Activated naive CD4-positive, alpha-beta T cell treated with anti-CD3 and anti-CD28 coated beads for 36 hours (primary cell): ENCODE results near the gene RBM19. TPM values are rescaled to one million over a fixed set of nuclear protein-coding genes. Genes with fewer than 3 reads are reported as not detected.

ENCODE experiments used
- CTCF ChIA-PET: fragments of 350-600 bp; sonication (Branson Sonifier 250); formaldehyde crosslinking; loops from one replicate; lab custom pipeline; 2021; ENCODE audit warnings: antibody characterized with exemption; lab: Charles Lee
- DNase-seq: peaks from one replicate; pipeline ENCODE4 v3.0.0-alpha.2; 2020
- H3K27ac Mint-ChIP-seq: one replicate; pipeline ENCODE4 v1.8.0; 2021; ENCODE audit warnings: mild to moderate bottlenecking, mixed read lengths
- H3K27me3 Mint-ChIP-seq: one replicate; pipeline ENCODE4 v1.8.0; 2021; ENCODE audit warnings: low read depth, mixed read lengths
- H3K36me3 Mint-ChIP-seq: one replicate; pipeline ENCODE4 v1.8.0; 2021; ENCODE audit warnings: low read depth, mixed read lengths
- H3K4me1 Mint-ChIP-seq: one replicate; pipeline ENCODE4 v1.8.0; 2021; ENCODE audit warnings: low read depth, mixed read lengths
- H3K4me3 Mint-ChIP-seq: one replicate; pipeline ENCODE4 v1.8.0; 2021; ENCODE audit warnings: mild to moderate bottlenecking, moderate library complexity, mixed read lengths
- H3K9me3 Mint-ChIP-seq: one replicate; pipeline ENCODE4 v1.8.0; 2021; ENCODE audit warnings: mixed read lengths
- intact Hi-C: fragments of 100-400 bp; cut with micrococcal nuclease; formaldehyde crosslinking; loops from one replicate; pipeline ENCODE4 v1.15.1; 2023
- total RNA-seq, 2 experiments: library from RNA; stranded (reverse); gene quantifications; one replicate each; pipeline ENCODE4 v1.2.3, GENCODE V29; 2021

The RBM19 gene
- total RNA-seq, 2 experiments from 2014 or later: 89.0 to 96.2 TPM

DNA sequence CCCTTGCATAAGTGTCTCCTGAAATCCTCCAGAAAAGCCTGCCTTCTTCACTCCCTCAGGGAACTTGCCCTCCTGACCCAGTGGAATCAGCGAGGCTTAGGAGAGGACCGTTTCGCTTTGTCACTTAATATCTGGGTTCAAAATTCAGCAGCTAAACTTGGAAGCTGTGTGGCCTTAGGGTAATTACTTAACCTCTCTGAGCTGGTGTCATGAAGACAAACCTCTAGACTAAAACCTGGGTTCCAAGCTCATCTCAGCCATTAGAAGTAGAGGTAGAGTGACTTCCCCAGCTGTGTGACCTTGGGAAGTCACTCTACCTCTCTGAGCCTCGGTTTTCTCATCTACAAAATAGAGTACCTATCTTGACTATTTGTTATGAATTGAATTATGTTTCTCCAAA, 18.3 kb upstream of the RBM19 start:
- H3K27me3 Mint-ChIP-seq: peaks cover 7% of the 10 kb centered on the region
- no peak overlapping the region for H3K4me3 Mint-ChIP-seq
- no peak for DNase-seq
- no peaks in the 10 kb centered on the region for H3K4me1 Mint-ChIP-seq
- H3K36me3 Mint-ChIP-seq: no peaks in the 10 kb centered on the region
- intact Hi-C loops: loop anchor here (5.0 kb wide), 2 partner anchors 1768 to 1933 kb away; no protein-coding TSS in a partner anchor
- no peaks in the 10 kb centered on the region for H3K9me3 Mint-ChIP-seq
- CTCF ChIA-PET: no interaction called here
- no peak overlapping the region for H3K27ac Mint-ChIP-seq

DNA sequence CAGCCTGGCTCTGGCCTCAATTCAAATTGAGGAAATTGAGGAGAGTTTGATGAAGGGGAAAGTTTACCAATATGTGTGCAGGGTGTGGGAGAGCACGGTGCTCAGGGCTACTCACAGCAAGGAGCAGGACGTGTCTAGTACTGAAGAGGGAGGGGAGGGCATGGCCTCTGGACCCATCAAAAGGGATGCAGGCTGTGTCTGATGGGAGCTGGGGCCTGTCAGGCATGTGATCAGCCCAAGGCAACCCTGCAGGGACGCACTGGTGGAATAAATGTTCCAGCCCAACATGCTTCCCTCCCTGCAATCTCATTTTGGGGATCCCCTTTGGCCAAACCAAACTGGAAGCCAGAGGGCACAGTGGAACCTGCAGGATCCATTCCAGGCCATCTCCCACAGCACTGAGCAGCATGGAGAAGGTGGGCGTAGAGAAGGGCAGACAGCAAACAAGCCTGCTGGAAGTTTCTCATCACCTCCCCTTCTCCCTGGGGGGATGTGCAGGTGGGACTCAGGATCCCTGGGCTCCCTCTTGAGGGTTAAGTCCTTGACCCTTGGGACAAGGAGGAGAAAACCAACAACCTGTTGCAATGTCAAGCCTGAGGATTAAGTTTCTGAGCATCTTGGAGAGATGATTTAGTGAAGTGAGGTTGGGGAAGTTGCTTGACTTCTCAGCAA, 17.8 kb upstream of the RBM19 start:
- intact Hi-C loops: loop anchor here (5.0 kb wide), 2 partner anchors 1768 to 1933 kb away; no protein-coding TSS in a partner anchor
- Mint-ChIP-seq H3K27ac (no peak overlapping the region), H3K36me3 (no peaks in the 10 kb centered on the region), H3K4me1 (no peaks in the 10 kb centered on the region), H3K4me3 (no peak overlapping the region), H3K27me3 (peaks cover 12% of the 10 kb centered on the region), H3K9me3 (no peaks in the 10 kb centered on the region)
- DNase-seq: no peak
- CTCF ChIA-PET: no interaction called here

DNA sequence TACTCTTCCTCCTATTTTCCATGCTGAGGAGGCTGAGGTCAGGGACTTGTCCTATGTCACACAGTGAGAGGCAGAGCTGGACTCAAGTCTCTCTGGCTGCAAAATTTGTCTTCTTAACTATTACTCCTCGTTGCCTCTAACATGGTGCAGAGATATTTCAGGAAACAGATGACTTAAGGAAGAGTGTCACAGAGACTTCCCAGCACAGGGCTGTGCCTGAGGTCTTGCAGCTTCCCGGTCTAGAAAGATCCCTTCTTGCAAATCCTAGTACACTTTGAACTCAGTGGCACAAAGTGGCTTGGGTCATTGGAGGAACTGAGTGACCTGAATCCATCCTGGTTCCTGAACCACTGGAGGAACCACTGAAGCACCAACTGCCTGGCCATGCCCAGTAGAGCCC, 17.1 kb upstream of the RBM19 start:
- Mint-ChIP-seq H3K27ac (no peak overlapping the region), H3K4me3 (no peak overlapping the region), H3K36me3 (no peaks in the 10 kb centered on the region), H3K9me3 (no peaks in the 10 kb centered on the region), H3K27me3 (peaks cover 15% of the 10 kb centered on the region), H3K4me1 (no peaks in the 10 kb centered on the region)
- CTCF ChIA-PET: interaction anchor here (1.2 to 3.7 kb wide), 2 partner anchors 14 to 526 kb away, joined by 3 to 51 read pairs; no protein-coding TSS in a partner anchor
- intact Hi-C loops: loop anchor here (5.0 kb wide), 2 partner anchors 1769 to 1934 kb away; no protein-coding TSS in a partner anchor
- no peak for DNase-seq

DNA sequence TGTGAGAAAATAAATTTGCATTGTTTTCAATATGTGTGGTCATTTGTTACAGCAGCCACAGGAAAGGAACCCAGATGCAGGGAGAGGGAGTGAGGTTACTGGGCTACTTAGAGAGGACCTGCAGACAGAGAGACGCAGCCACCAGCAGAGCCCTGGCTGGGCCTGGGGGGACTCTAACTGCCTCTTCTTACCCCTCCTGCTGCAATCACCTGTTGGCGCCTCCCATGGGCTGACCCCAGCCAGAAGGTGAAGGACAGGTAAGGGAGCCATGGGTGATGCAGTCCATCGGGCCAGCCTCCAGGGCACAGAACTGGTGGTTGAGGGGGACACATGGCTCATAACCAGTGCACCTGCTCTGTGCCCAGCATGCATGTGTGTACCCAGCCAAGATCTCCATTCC, 15.8 kb upstream of the RBM19 start:
- no peaks in the 10 kb centered on the region for H3K36me3 Mint-ChIP-seq
- no peak overlapping the region for H3K4me3 Mint-ChIP-seq
- H3K27me3 Mint-ChIP-seq: peaks cover 18% of the 10 kb centered on the region
- no peak overlapping the region for H3K27ac Mint-ChIP-seq
- no peaks in the 10 kb centered on the region for H3K4me1 Mint-ChIP-seq
- intact Hi-C loops: loop anchor here (5.0 kb wide), 2 partner anchors 1770 to 1935 kb away; no protein-coding TSS in a partner anchor
- no peak for DNase-seq
- CTCF ChIA-PET: interaction anchor here (0.7 to 3.7 kb wide), 6 partner anchors 13 to 527 kb away, joined by 3 to 51 read pairs (median 7); no protein-coding TSS in a partner anchor
- no peaks in the 10 kb centered on the region for H3K9me3 Mint-ChIP-seq

DNA sequence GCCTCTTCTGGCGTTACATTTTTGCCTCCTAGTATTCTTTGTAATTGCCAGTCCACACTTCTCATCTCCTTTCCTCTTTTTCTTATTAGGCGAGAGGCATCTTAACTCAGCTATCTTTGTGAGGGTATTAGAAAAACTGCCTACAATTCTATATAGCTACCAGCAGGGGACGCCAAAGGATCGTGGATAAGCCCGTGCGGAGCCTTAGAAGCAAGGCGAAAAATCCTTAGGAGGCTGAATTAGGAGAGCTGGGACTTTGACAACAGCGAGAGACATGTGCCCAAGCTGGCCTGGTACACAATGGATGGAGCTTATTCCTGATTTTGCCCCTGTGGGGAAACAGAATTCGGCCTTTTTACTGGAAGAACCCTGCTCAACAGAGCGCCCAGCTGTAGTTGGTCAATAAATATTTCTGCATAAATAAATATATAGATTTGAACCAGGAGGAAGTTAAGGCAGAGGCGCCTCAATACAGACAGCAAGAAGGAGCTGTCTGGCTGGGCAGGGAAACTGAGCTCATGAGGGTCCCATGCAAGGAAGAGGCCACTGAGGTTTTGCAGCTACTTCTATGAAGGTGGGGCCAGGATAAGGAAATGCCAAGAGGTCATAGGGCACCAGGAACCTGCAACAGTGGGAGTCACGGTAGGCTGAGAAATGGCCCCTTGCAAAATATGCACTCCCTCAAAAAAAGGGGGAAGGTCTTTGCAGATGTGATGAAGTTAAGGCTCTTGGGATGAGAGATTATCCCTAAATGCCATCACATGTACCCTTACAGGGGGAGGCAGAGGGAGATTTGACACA, 14.6 kb upstream of the RBM19 start:
- H3K4me3 Mint-ChIP-seq: no peak overlapping the region
- H3K9me3 Mint-ChIP-seq: no peaks in the 10 kb centered on the region
- CTCF ChIA-PET: interaction anchor here (0.7 to 3.7 kb wide), 21 partner anchors 9 to 1938 kb away, joined by 3 to 51 read pairs (median 4); no protein-coding TSS in a partner anchor
- no peak overlapping the region for H3K27ac Mint-ChIP-seq
- H3K4me1 Mint-ChIP-seq: no peaks in the 10 kb centered on the region
- peak; percentile 46 for DNase-seq
- H3K27me3 Mint-ChIP-seq: peaks cover 27% of the 10 kb centered on the region
- intact Hi-C loops: loop anchor here (1.0 to 5.0 kb wide), 3 partner anchors 528 to 1937 kb away; no protein-coding TSS in a partner anchor
- no peaks in the 10 kb centered on the region for H3K36me3 Mint-ChIP-seq

DNA sequence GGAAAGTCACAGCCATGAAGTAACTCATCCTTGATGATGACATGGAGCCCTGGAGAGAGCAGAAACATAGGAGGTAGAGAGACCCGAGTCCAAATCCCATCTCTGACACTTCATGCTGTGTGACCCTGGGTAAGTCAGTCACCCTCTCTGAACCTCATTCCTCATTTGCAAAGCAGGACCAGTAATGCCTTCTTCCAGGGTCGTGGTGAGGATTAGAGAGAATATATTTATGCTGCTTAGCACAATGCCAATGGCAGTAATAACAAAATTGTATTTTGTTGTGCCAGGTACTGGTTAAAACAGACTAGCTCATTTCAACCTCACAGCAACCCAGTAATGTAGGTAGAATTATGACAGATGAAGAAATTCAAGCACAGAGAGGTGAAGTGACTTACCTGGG, 13.9 kb upstream of the RBM19 start:
- H3K9me3 Mint-ChIP-seq: no peaks in the 10 kb centered on the region
- no peaks in the 10 kb centered on the region for H3K4me1 Mint-ChIP-seq
- no peaks in the 10 kb centered on the region for H3K36me3 Mint-ChIP-seq
- no peak overlapping the region for H3K27ac Mint-ChIP-seq
- CTCF ChIA-PET: interaction anchor here (0.7 to 3.7 kb wide), 18 partner anchors 8 to 1938 kb away, joined by 3 to 51 read pairs (median 4); no protein-coding TSS in a partner anchor
- intact Hi-C loops: loop anchor here (1.0 to 5.0 kb wide), 3 partner anchors 528 to 1937 kb away; no protein-coding TSS in a partner anchor
- H3K4me3 Mint-ChIP-seq: no peak overlapping the region
- no peak for DNase-seq
- peaks cover 31% of the 10 kb centered on the region for H3K27me3 Mint-ChIP-seq

DNA sequence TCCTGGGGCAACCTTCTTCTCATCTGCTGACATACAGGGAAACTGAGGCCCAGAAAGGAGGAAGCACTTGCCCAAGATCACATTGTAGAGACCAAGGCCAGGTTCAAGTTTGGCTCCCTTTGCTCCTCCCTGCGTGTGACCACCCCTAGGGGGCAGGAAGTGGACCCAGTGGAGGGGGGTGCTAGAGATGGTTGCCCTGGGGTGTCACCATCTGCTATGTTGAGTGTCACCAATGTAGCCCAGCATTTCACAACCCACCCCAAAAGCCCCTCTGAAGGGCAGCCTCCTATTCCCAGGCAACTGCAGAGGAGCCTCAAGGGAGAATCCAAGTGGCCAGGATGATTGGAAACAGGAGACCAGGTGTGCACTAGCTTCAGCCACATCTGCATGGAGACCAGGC, 12.0 kb upstream of the RBM19 start:
- Mint-ChIP-seq H3K9me3 (no peaks in the 10 kb centered on the region), H3K4me1 (no peaks in the 10 kb centered on the region), H3K27me3 (peaks cover 37% of the 10 kb centered on the region), H3K27ac (no peak overlapping the region), H3K36me3 (no peaks in the 10 kb centered on the region), H3K4me3 (no peak overlapping the region)
- DNase-seq: no peak
- intact Hi-C loops: loop anchor here (10.0 kb wide), 1 partner anchor 687 kb away; no protein-coding TSS in a partner anchor
- CTCF ChIA-PET: no interaction called here

DNA sequence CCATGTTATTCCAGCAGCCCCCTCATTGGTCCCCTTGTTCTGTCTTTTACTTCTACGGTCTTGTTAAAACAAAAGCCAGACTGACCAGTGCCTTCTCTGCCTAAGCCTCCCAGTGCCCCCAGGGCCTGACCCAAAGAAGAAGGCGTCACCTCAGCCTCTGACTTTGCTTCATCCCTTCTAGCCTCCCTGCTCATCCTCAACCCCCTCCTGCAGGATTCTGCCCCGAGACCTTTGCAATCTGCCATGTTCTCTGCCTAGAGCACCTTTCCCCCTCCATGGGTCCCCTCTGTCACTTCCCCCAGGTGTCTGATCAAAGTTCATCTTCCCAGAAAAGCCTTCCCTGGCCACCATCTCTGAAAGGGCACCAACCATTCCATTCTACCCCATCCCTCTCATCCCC, 7.9 kb upstream of the RBM19 start:
- intact Hi-C loops: loop anchor here (10.0 kb wide), 1 partner anchor 691 kb away; no protein-coding TSS in a partner anchor
- Mint-ChIP-seq H3K27ac (no peak overlapping the region), H3K36me3 (no peaks in the 10 kb centered on the region), H3K27me3 (peaks cover 28% of the 10 kb centered on the region), H3K4me3 (no peak overlapping the region), H3K4me1 (peaks cover 3% of the 10 kb centered on the region), H3K9me3 (no peaks in the 10 kb centered on the region)
- CTCF ChIA-PET: no interaction called here
- no peak for DNase-seq

DNA sequence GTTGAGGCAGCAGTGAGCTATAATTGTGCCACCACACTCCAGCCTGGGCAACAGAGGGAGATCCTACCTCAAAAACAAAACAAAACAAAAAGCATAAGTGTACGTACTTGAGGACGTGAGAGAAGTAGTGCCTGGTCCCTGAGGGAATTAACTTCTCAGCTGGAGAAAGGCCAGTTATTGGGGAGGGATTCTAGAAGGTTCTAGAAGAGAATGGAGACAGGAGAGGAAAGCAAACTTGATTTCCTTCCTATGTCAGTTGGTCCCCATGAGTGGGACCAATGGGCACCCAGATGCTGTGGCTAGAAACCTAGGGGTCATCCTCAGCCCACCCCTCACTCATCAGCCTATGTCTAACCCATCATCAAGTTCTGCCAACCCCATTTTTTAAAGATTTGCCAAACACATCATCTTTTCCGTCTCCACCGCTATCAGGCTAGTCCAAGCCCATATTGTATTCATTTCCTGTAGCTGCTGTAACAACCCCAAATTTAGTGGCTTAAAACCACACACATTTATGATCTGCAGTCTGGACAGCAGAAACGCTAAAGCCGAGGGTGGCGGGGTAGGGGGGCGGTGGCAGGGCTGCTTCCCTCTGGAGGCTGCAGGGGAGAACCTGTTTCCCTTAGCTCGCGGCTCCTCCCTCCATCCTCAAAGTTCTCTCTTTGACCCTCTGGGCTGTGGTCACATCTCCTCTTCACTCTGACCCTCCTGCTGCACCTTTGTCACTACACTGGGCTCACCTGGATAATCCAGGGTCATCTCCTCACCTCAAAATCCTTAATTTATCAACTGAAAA, 7.2 kb upstream of the RBM19 start:
- intact Hi-C loops: loop anchor here (10.0 kb wide), 1 partner anchor 691 kb away; no protein-coding TSS in a partner anchor
- H3K9me3 Mint-ChIP-seq: no peaks in the 10 kb centered on the region
- peaks cover 24% of the 10 kb centered on the region for H3K27me3 Mint-ChIP-seq
- H3K4me3 Mint-ChIP-seq: no peak overlapping the region
- CTCF ChIA-PET: no interaction called here
- peaks cover 3% of the 10 kb centered on the region for H3K4me1 Mint-ChIP-seq
- no peak overlapping the region for H3K27ac Mint-ChIP-seq
- no peaks in the 10 kb centered on the region for H3K36me3 Mint-ChIP-seq
- DNase-seq: no peak

DNA sequence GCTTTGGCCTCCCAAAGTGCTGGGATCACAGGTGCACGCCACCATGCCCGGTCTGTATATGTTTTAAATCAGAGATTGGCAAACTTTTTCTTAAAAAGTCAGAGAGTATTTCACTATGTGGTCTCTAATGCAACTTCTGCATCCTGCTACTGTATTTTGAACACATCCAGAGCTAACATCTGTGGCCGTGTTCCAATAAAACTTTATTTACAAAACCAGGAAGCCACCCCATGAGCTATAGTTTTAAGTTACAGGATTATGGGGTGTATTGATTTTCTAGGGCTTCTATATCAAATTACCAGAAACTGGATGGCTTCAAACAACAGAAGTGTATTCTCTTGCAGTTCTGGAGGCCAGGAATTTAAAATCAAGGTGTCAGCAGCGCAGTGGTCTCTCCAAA, 5.3 kb upstream of the RBM19 start:
- Mint-ChIP-seq H3K36me3 (no peaks in the 10 kb centered on the region), H3K27ac (no peak overlapping the region), H3K4me3 (no peak overlapping the region), H3K4me1 (peaks cover 12% of the 10 kb centered on the region), H3K27me3 (peaks cover 17% of the 10 kb centered on the region), H3K9me3 (no peaks in the 10 kb centered on the region)
- intact Hi-C loops: loop anchor here (10.0 kb wide), 1 partner anchor 693 kb away; no protein-coding TSS in a partner anchor
- CTCF ChIA-PET: interaction anchor here (1.3 kb wide), 1 partner anchor 9 kb away, joined by 5 read pairs; no protein-coding TSS in a partner anchor
- DNase-seq: no peak

DNA sequence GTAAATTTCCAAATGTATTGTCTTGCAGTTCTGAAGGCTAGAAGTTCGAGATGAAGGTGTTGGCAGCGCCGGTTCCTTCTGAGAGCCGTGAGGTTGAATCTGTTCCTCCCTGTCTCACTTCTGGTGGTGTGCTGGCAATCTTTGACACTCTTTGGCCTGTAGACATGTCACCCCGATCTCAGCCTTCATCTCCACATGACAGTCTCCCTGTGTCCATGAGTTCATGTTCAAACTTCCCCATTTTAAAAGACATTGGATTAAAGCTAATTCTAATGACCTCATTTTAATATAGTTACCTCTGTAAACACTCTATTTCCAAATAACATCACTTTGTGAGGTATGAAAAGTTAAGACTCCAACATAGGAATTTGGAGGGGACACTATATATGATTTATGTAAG, 4.1 kb upstream of the RBM19 start:
- CTCF ChIA-PET: no interaction called here
- Mint-ChIP-seq H3K4me1 (peaks cover 16% of the 10 kb centered on the region), H3K4me3 (no peak overlapping the region), H3K9me3 (no peaks in the 10 kb centered on the region), H3K36me3 (peaks cover 2% of the 10 kb centered on the region), H3K27me3 (peaks cover 10% of the 10 kb centered on the region), H3K27ac (no peak overlapping the region)
- intact Hi-C loops: loop anchor here (10.0 kb wide), 1 partner anchor 695 kb away; no protein-coding TSS in a partner anchor
- DNase-seq: no peak
